B cell (primary cell): ENCODE results near the gene PPCDC. TPM values are rescaled to one million over a fixed set of nuclear protein-coding genes. Genes with fewer than 3 reads are reported as not detected.
A peak's percentile ranks its signal among the peaks of the same experiment; 100 is the strongest.
"Not testable (repeated sequence)": the region's sequence is repeated elsewhere in the genome, so short reads cannot be mapped to it uniquely, and the experiment has no call there.

ENCODE experiments used
- ATAC-seq: fragments of 200-7000 bp; cut with Tn5 transposase; one replicate; pipeline ENCODE4 v1.10.0; 2021; ENCODE audit warnings: low read depth, mild to moderate bottlenecking, moderate number of reproducible peaks, moderate library complexity
- CTCF ChIA-PET: fragments of 350-600 bp; sonication (Branson Sonifier 250); formaldehyde crosslinking; loops from one replicate; lab custom pipeline; 2021; ENCODE audit warnings: antibody characterized with exemption, inconsistent platforms; lab: Charles Lee
- POLR2A ChIA-PET: fragments of 350-600 bp; sonication (Branson Sonifier 250); formaldehyde crosslinking; loops from one replicate; lab custom pipeline; 2021; ENCODE audit warnings: antibody characterized with exemption; lab: Charles Lee
- DNase-seq: peaks from one replicate; pipeline ENCODE4 v3.0.0; 2013
- H2AFZ ChIP-seq: 2 replicates; pipeline ENCODE4 v1.6.1; 2012; ENCODE audit warnings: mild to moderate bottlenecking, low read depth, low read length; ENCODE audit not compliant: insufficient read depth, poor library complexity, severe bottlenecking
- H3K27ac ChIP-seq, 2 donors: 1 replicate in 1 of 2; 2 replicates in 1 of 2; pipeline ENCODE4 v1.5.1; 2012 to 2013; ENCODE audit warnings: low read length in 2 of 2, mild to moderate bottlenecking in 2 of 2, moderate library complexity in 1 of 2
- H3K27me3 ChIP-seq, 4 experiments: fragments of 200-600 bp in 1 of 4; sonication (generic) in 1 of 4; replicated peaks in 1 of 4; 1 replicate in 2 of 4; 2 replicates in 2 of 4; pipeline versions ENCODE4 v1.6.1 to v1.7.0; 2013 to 2016; ENCODE audit warnings: low read length in 3 of 4, mild to moderate bottlenecking in 2 of 4, mixed read lengths in 1 of 4, moderate library complexity in 1 of 4; ENCODE audit not compliant: insufficient read depth in 4 of 4, control insufficient read depth in 3 of 4; ENCODE audit errors: control extremely low read depth in 1 of 4
- H3K36me3 ChIP-seq, 2 experiments: replicated peaks in 1 of 2; 1 replicate in 1 of 2; 2 replicates in 1 of 2; pipeline versions ENCODE4 v1.6.1 to v1.7.1; 2013; ENCODE audit warnings: low read length in 1 of 2; ENCODE audit not compliant: insufficient read depth in 2 of 2, control insufficient read depth in 1 of 2; ENCODE audit errors: control extremely low read depth in 1 of 2, extremely low read depth in 1 of 2
- H3K4me1 ChIP-seq, 2 donors: fragments of 200-600 bp in 1 of 2; sonication (generic) in 1 of 2; 1 replicate in 1 of 2; 2 replicates in 1 of 2; pipeline versions ENCODE4 v1.5.1 to v1.6.1; 2013 to 2017; ENCODE audit warnings: low read length in 2 of 2; ENCODE audit not compliant: control insufficient read depth in 2 of 2, insufficient read depth in 2 of 2
- H3K4me2 ChIP-seq: replicated peaks from 2 replicates; pipeline ENCODE3; 2012; ENCODE audit warnings: mild to moderate bottlenecking, low read depth, low read length; ENCODE audit not compliant: poor library complexity, severe bottlenecking
- H3K4me3 ChIP-seq, 5 experiments: fragments of 200-600 bp in 1 of 5; sonication (generic) in 1 of 5; 1 replicate in 3 of 5; 2 replicates in 2 of 5; pipeline versions ENCODE4 v1.5.1 to v1.7.0; 2011 to 2016; ENCODE audit warnings: low read length in 4 of 5, mild to moderate bottlenecking in 4 of 5, low read depth in 2 of 5, control low read depth in 1 of 5, moderate library complexity in 1 of 5; ENCODE audit not compliant: insufficient read depth in 1 of 5; ENCODE audit errors: control extremely low read depth in 1 of 5, extremely low read depth in 1 of 5
- H3K79me2 ChIP-seq: fragments of 200-600 bp; sonication (generic); one replicate; pipeline ENCODE4 v1.6.0; 2016; ENCODE audit warnings: low read length; ENCODE audit not compliant: control insufficient read depth, insufficient read depth
- H3K9ac ChIP-seq: fragments of 200-600 bp; sonication (generic); 2 replicates; pipeline ENCODE4 v1.6.1; 2017; ENCODE audit warnings: mild to moderate bottlenecking, low read length, moderate library complexity
- H3K9me3 ChIP-seq, 3 donors: one replicate each; pipeline versions ENCODE4 v1.6.1 to v1.7.1; 2013; ENCODE audit warnings: low read length in 2 of 3; ENCODE audit not compliant: control insufficient read depth in 2 of 3, insufficient read depth in 1 of 3; ENCODE audit errors: control extremely low read depth in 1 of 3
- H4K20me1 ChIP-seq: 2 replicates; pipeline ENCODE4 v1.6.0; 2012; ENCODE audit warnings: mild to moderate bottlenecking, low read length; ENCODE audit not compliant: insufficient read depth, control insufficient read depth, poor library complexity, severe bottlenecking
- H3K27ac Mint-ChIP-seq: one replicate; pipeline ENCODE4 v1.8.0; 2021; ENCODE audit warnings: mixed read lengths
- H3K27me3 Mint-ChIP-seq: one replicate; pipeline ENCODE4 v1.8.0; 2021; ENCODE audit warnings: mixed read lengths
- H3K4me1 Mint-ChIP-seq: one replicate; pipeline ENCODE4 v1.8.0; 2021; ENCODE audit warnings: mixed read lengths
- H3K4me3 Mint-ChIP-seq: one replicate; pipeline ENCODE4 v1.8.0; 2021; ENCODE audit warnings: mixed read lengths
- H3K9me3 Mint-ChIP-seq: one replicate; pipeline ENCODE4 v1.8.0; 2022; ENCODE audit warnings: mixed read lengths; ENCODE audit not compliant: insufficient read depth
- EZH2 ChIP-seq: IDR thresholded peaks from 2 replicates; pipeline ENCODE4 v1.6.1; 2012; ENCODE audit warnings: borderline replicate concordance, low read depth, mild to moderate bottlenecking, moderate library complexity, low read length; ENCODE audit not compliant: insufficient read depth, poor library complexity, severe bottlenecking
- WGBS: methylation state at CpG from one replicate; pipeline ENCODE4 v1.1.5; 2013; ENCODE audit warnings: missing lambda C conversion rate; ENCODE audit not compliant: insufficient coverage; 5-methylcytosine and 5-hydroxymethylcytosine counted together
- intact Hi-C: fragments of 100-400 bp; cut with micrococcal nuclease; formaldehyde crosslinking; loops from one replicate; pipeline ENCODE4 v1.10.0; 2022
- polyA plus RNA-seq: library from polyadenylated mRNA; depleted of rRNA; stranded (reverse); fragments of >200 nt; gene quantifications from 2 replicates; pipeline ENCODE4 v1.2.3, GENCODE V29; 2012
- total RNA-seq, 2 donors: library from RNA; stranded (reverse); fragments of 120-200 nt in 1 of 2; gene quantifications; 1 replicate in 1 of 2; 2 replicates in 1 of 2; pipeline versions ENCODE4 v1.2.3 to v1.2.4, GENCODE V29; 2013 to 2022
- TF ChIP-seq, protein P1 (sequence below): fragments of 200-600 bp; IDR thresholded peaks from one replicate; pipeline ENCODE4 v1.8.0; 2022; ENCODE audit warnings: antibody characterized with exemption, mild to moderate bottlenecking

Gene PPCDC
- total and polyA plus RNA-seq, 2 donors (not counting 1 experiment from before 2014, with no cell fraction given), result 15.1 to 19.7 TPM

GRCh38 chr15:75073197-75073596, 49.8 kb downstream of the PPCDC start:
- ChIA-PET CTCF (interaction anchor here (1.0 to 1.8 kb wide), 2 partner anchors 22 to 30 kb away, joined by 3 to 7 read pairs; no protein-coding TSS in a partner anchor), POLR2A (interaction anchor here (1.0 to 1.3 kb wide), 2 partner anchors 35 to 124 kb away, joined by 3 read pairs; no protein-coding TSS in a partner anchor)
- H3K4me3 ChIP-seq, result no peak overlapping the region
- ATAC-seq (no peak), DNase-seq (peak; percentile 58)
- H3K4me1 ChIP-seq, result peaks cover 36 to 53% of the 10 kb centered on the region in 2 donors
- H3K27ac ChIP-seq, result no peak overlapping the region
- H2AFZ ChIP-seq, result no peak overlapping the region
- intact Hi-C loops, result no loop called here
- Mint-ChIP-seq H3K27me3 (no peaks in the 10 kb centered on the region), H3K27ac (peak overlapping the region; percentile 50), H3K4me1 (peaks cover 59% of the 10 kb centered on the region), H3K4me3 (peak overlapping the region; percentile 64), H3K9me3 (peaks cover 3% of the 10 kb centered on the region)
- TF ChIP-seq EZH2, result no peak
- TF ChIP-seq, protein P1, sequence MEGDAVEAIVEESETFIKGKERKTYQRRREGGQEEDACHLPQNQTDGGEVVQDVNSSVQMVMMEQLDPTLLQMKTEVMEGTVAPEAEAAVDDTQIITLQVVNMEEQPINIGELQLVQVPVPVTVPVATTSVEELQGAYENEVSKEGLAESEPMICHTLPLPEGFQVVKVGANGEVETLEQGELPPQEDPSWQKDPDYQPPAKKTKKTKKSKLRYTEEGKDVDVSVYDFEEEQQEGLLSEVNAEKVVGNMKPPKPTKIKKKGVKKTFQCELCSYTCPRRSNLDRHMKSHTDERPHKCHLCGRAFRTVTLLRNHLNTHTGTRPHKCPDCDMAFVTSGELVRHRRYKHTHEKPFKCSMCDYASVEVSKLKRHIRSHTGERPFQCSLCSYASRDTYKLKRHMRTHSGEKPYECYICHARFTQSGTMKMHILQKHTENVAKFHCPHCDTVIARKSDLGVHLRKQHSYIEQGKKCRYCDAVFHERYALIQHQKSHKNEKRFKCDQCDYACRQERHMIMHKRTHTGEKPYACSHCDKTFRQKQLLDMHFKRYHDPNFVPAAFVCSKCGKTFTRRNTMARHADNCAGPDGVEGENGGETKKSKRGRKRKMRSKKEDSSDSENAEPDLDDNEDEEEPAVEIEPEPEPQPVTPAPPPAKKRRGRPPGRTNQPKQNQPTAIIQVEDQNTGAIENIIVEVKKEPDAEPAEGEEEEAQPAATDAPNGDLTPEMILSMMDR, result no peak
- H3K27me3 ChIP-seq, result no peaks in the 10 kb centered on the region
- H3K36me3 ChIP-seq, result no peaks in the 10 kb centered on the region
- H4K20me1 ChIP-seq, result no peaks in the 10 kb centered on the region
- WGBS, result no CpG with 5 or more reads among the region's 3 CpGs
- H3K79me2 ChIP-seq, result no peaks in the 10 kb centered on the region
- no peak overlapping the region for H3K9ac ChIP-seq
- H3K4me2 ChIP-seq, result no peak overlapping the region
- peaks cover 0 to 17% (median 14%) of the 10 kb centered on the region in 3 donors for H3K9me3 ChIP-seq

DNA sequence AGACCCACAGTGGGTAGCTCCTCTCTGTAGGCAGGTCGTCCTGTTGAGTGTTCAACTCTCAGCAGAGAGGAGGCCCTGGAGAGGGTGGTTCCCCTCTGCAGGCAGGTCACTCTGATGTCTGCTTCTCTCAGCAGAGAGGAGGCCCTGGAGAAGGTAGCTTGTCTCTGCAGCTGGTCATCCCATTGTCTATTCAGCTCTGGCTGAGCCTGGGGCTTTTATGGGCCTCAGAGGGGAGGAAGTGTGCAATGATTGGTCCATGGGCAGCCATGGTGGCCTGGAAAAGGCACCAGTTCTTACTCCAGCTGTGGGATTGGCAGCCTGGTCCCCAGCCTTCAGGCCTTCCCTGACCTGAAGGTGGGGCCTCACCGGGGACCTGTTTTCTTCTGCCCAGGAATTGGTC, 52.9 kb downstream of the PPCDC start:
- intact Hi-C loops, result loop anchor here (2.0 kb wide), 1 partner anchor 33 kb away; no protein-coding TSS in a partner anchor
- Histone ChIP-seq H4K20me1 (no peaks in the 10 kb centered on the region), H3K4me2 (no peak overlapping the region), H3K36me3 (no peaks in the 10 kb centered on the region), H3K9ac (no peak overlapping the region), H3K27me3 (no peaks in the 10 kb centered on the region), H3K4me1 (peaks cover 17 to 23% of the 10 kb centered on the region in 2 donors), H3K79me2 (no peaks in the 10 kb centered on the region), H2AFZ (no peak overlapping the region), H3K27ac (no peak overlapping the region), H3K9me3 (peaks cover 0 to 17% (median 14%) of the 10 kb centered on the region in 3 donors), H3K4me3 (no peak overlapping the region)
- Mint-ChIP-seq H3K27ac (no peak overlapping the region), H3K4me1 (peaks cover 32% of the 10 kb centered on the region), H3K27me3 (no peaks in the 10 kb centered on the region), H3K4me3 (no peak overlapping the region), H3K9me3 (peaks cover 3% of the 10 kb centered on the region)
- ATAC-seq (no peak), DNase-seq (no peak)
- TF ChIP-seq EZH2, result no peak
- TF ChIP-seq, protein P1, result no peak
- ChIA-PET POLR2A (interaction anchor here (0.5 kb wide), 1 partner anchor 32 kb away, joined by 6 read pairs; no protein-coding TSS in a partner anchor), CTCF (interaction anchor here (1.0 kb wide), 2 partner anchors 32 to 33 kb away, joined by 4 to 6 read pairs; no protein-coding TSS in a partner anchor)
- WGBS, result 86% methylated on average over 2 of the region's 2 CpGs

DNA sequence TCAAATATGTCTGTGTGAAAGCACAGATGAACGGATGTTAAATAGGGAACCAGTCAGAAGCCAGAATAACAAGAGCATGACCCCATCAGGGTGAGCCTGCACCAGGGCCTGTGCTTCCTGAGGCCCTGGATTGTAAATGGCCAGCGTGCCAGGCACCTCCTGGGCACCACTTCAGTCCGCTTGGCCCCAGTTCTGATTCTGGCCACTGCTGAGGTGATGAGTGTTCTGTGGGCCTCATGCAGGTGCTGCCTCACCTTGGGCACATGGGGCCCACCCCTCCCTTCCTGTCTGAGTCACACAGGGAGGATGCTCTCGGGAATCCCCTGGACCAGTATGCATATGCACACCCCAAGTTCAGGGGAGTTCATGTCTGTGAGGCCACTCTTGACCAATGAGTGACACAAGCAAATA, 54.2 kb downstream of the PPCDC start:
- Mint-ChIP-seq H3K4me3 (peak overlapping the region; percentile 10), H3K27ac (peak overlapping the region; percentile 53), H3K4me1 (peaks cover 21% of the 10 kb centered on the region)
- H3K36me3 ChIP-seq, CTCF ChIA-PET, H3K9ac ChIP-seq, H4K20me1 ChIP-seq, H3K79me2 ChIP-seq, H3K9me3 Mint-ChIP-seq, H3K27me3 ChIP-seq, H3K27ac ChIP-seq, H3K4me3 ChIP-seq, POLR2A ChIA-PET, H3K27me3 Mint-ChIP-seq, H2AFZ ChIP-seq: not testable (repeated sequence)
- intact Hi-C loops, result loop anchor here (1.0 to 2.0 kb wide), 2 partner anchors 8 to 35 kb away; no protein-coding TSS in a partner anchor
- WGBS, result 57% methylated on average over 2 of the region's 4 CpGs
- DNase-seq, result peak; percentile 64
- Histone ChIP-seq H3K4me2 (peak overlapping the region; percentile 1), H3K9me3 (peaks cover 0 to 17% (median 14%) of the 10 kb centered on the region in 3 donors), H3K4me1 (peaks cover 13 to 14% of the 10 kb centered on the region in 2 donors)
- ATAC-seq, result peak; percentile 93
